NCI-H2171 (cell line): ENCODE measurements around the gene HOXC10.

Source experiments
- DNase-seq: peaks from one replicate; lab custom pipeline; 2025; lab: John Stamatoyannopoulos, UW

The HOXC10 gene

GRCh38 chr12:53984901-53985691 is at the start of gene HOXC10:
Gene HOXC10, plus strand, starts transcription at chr12:53985146. Its CDS starts 114 bp downstream, at chr12:53985260.
- DNase-seq, result peak; percentile 97

- no peak for DNase-seq
These were observed 49.3 kb upstream of the HOXC10 start for GRCh38 chr12:53935383-53936341.

- DNase-seq, result no peak
These were observed 47.8 kb upstream of the HOXC10 start for GRCh38 chr12:53937099-53937498.

- no peak for DNase-seq
These were observed 47.2 kb upstream of the HOXC10 start for GRCh38 chr12:53937596-53938325.

GRCh38 chr12:53938326-53939140 is 46.4 kb upstream of the HOXC10 start, which contains the start of gene HOXC13:
Gene HOXC13, plus strand, starts transcription at chr12:53938831. Its CDS starts 76 bp downstream, at chr12:53938907.
- DNase-seq, result peak; percentile 99

- DNase-seq, result no peak
These were observed 45.5 kb upstream of the HOXC10 start for GRCh38 chr12:53939141-53940108.

GRCh38 chr12:53940443-53941014 is 44.4 kb upstream of the HOXC10 start:
- no peak for DNase-seq

GRCh38 chr12:53941187-53941586 is 43.8 kb upstream of the HOXC10 start:
- no peak for DNase-seq

- DNase-seq, result no peak
These were observed 43.2 kb upstream of the HOXC10 start for GRCh38 chr12:53941750-53942149.

- no peak for DNase-seq
These were observed 42.4 kb upstream of the HOXC10 start for GRCh38 chr12:53942467-53942997.

- no peak for DNase-seq
These were observed 40.7 kb upstream of the HOXC10 start for GRCh38 chr12:53944209-53944608.

GRCh38 chr12:53944907-53945847 is 39.8 kb upstream of the HOXC10 start:
- no peak for DNase-seq

GRCh38 chr12:53947743-53948142 is 37.2 kb upstream of the HOXC10 start:
- DNase-seq, result no peak

GRCh38 chr12:53948650-53949593 is 36.0 kb upstream of the HOXC10 start:
- no peak for DNase-seq

GRCh38 chr12:53949631-53950436 is 35.1 kb upstream of the HOXC10 start:
- peak; percentile 3 for DNase-seq

- no peak for DNase-seq
These were observed 34.5 kb upstream of the HOXC10 start for GRCh38 chr12:53950437-53950773.
